Measurements from ENCODE around the gene ACKR2. TPM values are rescaled to one million over a fixed set of nuclear protein-coding genes. Genes with fewer than 3 reads are reported as not detected.

Gene ACKR2
- total RNA-seq, result not detected

GRCh38 chr3:42809202-42809601 is at the start of gene ACKR2:
Gene ACKR2 (plus strand): TSS chr3:42809445. CDS start chr3:42864503, 55,058 bp downstream.

GRCh38 chr3:42772670-42773408 is 36.4 kb upstream of the ACKR2 start, which contains the start of gene CCDC13:
Gene CCDC13 (minus strand): TSS chr3:42773253. CDS start chr3:42758345, 14,908 bp downstream.

GRCh38 chr3:42804106-42804830 is 5.0 kb upstream of the ACKR2 start, which contains the start of gene HIGD1A:
Gene HIGD1A (minus strand): TSS chr3:42804490. CDS start chr3:42794253, 10,237 bp downstream.

GRCh38 chr3:42875325-42876151 is 66.3 kb downstream of the ACKR2 start, which contains the start of gene CYP8B1:
Gene CYP8B1 (minus strand): TSS chr3:42875879. CDS start chr3:42875816, 63 bp downstream.

GRCh38 chr3:42906070-42906847 is 97.0 kb downstream of the ACKR2 start, which contains the start of gene ZNF662:
Gene ZNF662 (plus strand): TSS chr3:42906142. CDS start chr3:42908115, 1,973 bp downstream.

Small RNA genes lying within 50 kb of the gene (small RNA-seq; reads per million reads assigned to genes)
- not detected for gene CCDC13 (ENCODE audit: low replicate concordance)

Other genes starting within 250 kb of the ACKR2 start
- 72.3 TPM for gene SEC22C, start 227.5 kb upstream of the ACKR2 start, total RNA-seq
- 25.4 TPM for gene SS18L2, start 218.6 kb upstream of the ACKR2 start, total RNA-seq
- gene NKTR, start 208.8 kb upstream of the ACKR2 start, total RNA-seq, result 449 TPM
- gene ZBTB47, start 155.7 kb upstream of the ACKR2 start, total RNA-seq, result 24.4 TPM
- gene KLHL40, start 123.9 kb upstream of the ACKR2 start, total RNA-seq, result not detected
- gene HHATL, start 106.6 kb upstream of the ACKR2 start, total RNA-seq, result 1.3 TPM
- 2.8 TPM for gene CCDC13, start 36.2 kb upstream of the ACKR2 start, total RNA-seq
- gene HIGD1A, start 5.0 kb upstream of the ACKR2 start, total RNA-seq, result 89.5 TPM
- gene CYP8B1, start 66.4 kb downstream of the ACKR2 start, total RNA-seq, result not detected
- gene ZNF662, start 96.7 kb downstream of the ACKR2 start, total RNA-seq, result 35.7 TPM
- 11.6 TPM for gene GASK1A, start 169.9 kb downstream of the ACKR2 start, total RNA-seq

Data from parietal lobe (tissue), 2 donors.